NCI-H1105 (cell line): Measurements from ENCODE around the gene ACBD6.

ENCODE experiments used
- DNase-seq: peaks from one replicate; lab custom pipeline; 2025; lab: John Stamatoyannopoulos, UW

Gene ACBD6

GRCh38 chr1:180291004-180291403, 211.4 kb downstream of the ACBD6 start:
- DNase-seq = no peak

- no peak for DNase-seq
These were observed 211.9 kb downstream of the ACBD6 start for GRCh38 chr1:180290265-180291001.

GRCh38 chr1:180288940-180289339, 213.4 kb downstream of the ACBD6 start:
- no peak for DNase-seq

- DNase-seq = no peak
These were observed 214.2 kb downstream of the ACBD6 start for GRCh38 chr1:180287988-180288705.

GRCh38 chr1:180286417-180286816, 216.0 kb downstream of the ACBD6 start:
- no peak for DNase-seq

GRCh38 chr1:180283098-180283497, 219.3 kb downstream of the ACBD6 start:
- no peak for DNase-seq

- DNase-seq = no peak
These were observed 219.9 kb downstream of the ACBD6 start for GRCh38 chr1:180282401-180283044.

GRCh38 chr1:180281490-180281889, 220.9 kb downstream of the ACBD6 start:
- DNase-seq = no peak

GRCh38 chr1:180280617-180281016, 221.8 kb downstream of the ACBD6 start:
- no peak for DNase-seq

GRCh38 chr1:180279651-180280050, 222.7 kb downstream of the ACBD6 start:
- no peak for DNase-seq

- no peak for DNase-seq
These were observed 223.6 kb downstream of the ACBD6 start for GRCh38 chr1:180278596-180279395.

GRCh38 chr1:180278194-180278515, 224.2 kb downstream of the ACBD6 start:
- DNase-seq = no peak

- no peak for DNase-seq
These were observed 224.7 kb downstream of the ACBD6 start for GRCh38 chr1:180277476-180278193.

- no peak for DNase-seq
These were observed 226.7 kb downstream of the ACBD6 start for GRCh38 chr1:180275726-180276125.

GRCh38 chr1:180274221-180274620, 228.2 kb downstream of the ACBD6 start:
- DNase-seq = no peak

GRCh38 chr1:180273066-180273465, 229.3 kb downstream of the ACBD6 start:
- no peak for DNase-seq

GRCh38 chr1:180272395-180272794, 230.0 kb downstream of the ACBD6 start:
- DNase-seq = no peak

GRCh38 chr1:180271272-180272255, 230.8 kb downstream of the ACBD6 start:
- DNase-seq = no peak

- DNase-seq = no peak
These were observed 231.7 kb downstream of the ACBD6 start for GRCh38 chr1:180270530-180271271.
